Measurements from ENCODE around the gene HMCN1.

- TF ChIP-seq CTCF (IDR thresholded peaks at IDR 0.05; ENCODE audit: insufficient read depth, low read length, poor library complexity, severe bottlenecking) (no peak), EZH2phosphoT487 (conservative IDR thresholded peaks at IDR 0.05; ENCODE audit: low read length) (no peak)
These were observed 183.5 kb downstream of the HMCN1 start for GRCh38 chr1:185917646-185918045.
